HG03064 (cell line): Measurements from ENCODE around the gene SORBS1.

ENCODE experiments used
- ATAC-seq: cut with Tn5 transposase; IDR thresholded peaks from one replicate; pipeline ENCODE4 v1.9.1; 2021; ENCODE audit warnings: low read depth; ENCODE audit not compliant: unreplicated experiment

Gene SORBS1

DNA sequence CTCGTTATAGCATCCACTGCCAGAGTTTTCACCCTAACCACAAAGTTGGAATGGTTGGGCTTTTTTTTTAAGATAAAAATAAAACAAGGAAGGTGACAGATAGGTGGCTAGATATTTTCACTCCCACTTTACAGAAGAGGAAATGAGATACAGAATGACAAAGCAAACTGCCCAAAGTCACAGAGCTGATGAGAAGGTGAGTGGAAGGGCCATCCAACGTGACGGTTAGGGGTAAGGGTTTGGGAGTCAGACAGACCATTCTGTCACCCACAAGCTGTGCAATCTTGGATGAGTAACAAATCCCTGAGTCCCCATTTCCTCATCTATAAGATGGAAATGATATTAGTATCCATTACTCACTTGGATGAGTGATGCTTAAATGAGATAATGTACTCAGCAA is 163.4 kb downstream of the SORBS1 start:
- no peak for ATAC-seq

DNA sequence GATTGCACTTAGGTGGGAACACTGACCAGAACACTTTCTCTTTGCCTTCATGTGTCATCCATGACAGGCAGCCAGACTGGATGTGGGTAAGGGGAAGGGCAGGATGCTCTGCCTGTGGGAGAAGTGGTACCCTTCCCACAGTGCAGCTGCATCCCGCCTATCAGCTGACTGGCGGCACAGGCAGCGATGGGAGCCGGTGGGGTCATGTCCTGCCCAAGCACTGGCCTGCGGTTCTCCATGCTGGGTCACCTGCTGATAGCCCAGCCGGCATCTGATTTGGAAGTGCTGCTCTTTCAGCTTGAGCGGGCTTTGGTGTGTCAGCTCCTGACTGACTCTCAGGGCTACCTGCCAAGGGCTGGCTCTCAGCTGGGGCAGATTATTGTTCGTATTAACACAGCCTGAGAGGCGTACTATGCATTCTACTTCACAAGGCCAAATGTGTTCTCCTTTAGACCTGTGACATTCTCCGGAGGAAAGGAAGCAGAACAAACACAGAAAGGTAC is 165.2 kb downstream of the SORBS1 start:
- no peak for ATAC-seq

DNA sequence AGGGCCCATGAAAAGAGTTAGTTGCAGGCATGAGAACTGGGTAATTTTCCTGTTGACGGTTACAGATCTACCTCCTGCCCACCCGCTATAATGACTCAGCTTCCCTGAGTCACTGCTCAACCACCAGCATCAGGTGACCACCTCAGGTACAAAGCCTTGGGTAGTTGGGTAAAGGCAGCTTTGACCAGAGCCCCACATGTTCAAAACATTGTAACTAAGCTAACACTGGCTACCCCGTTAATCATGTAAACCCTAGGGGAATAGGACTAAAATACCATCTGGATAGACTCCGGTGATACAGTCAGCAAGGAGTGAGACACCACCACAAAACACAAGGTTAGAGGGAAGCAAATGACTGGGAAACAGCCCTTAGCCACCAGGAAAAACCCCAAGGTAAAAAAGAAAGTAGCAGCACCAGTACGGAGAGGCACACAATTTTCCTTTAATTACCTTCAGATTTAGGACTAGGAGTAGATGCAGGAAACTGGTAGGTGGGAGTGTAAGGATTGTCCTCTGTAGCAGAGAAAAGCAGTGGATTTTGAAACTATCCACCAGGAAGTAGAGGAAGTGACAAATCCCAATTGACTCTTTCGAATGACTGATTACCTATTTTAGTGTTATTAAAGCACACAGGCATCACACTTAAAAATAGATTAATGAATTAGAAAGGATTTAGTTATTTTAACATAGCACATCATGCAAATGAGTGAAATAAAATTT is 166.8 kb downstream of the SORBS1 start:
- no peak for ATAC-seq

DNA sequence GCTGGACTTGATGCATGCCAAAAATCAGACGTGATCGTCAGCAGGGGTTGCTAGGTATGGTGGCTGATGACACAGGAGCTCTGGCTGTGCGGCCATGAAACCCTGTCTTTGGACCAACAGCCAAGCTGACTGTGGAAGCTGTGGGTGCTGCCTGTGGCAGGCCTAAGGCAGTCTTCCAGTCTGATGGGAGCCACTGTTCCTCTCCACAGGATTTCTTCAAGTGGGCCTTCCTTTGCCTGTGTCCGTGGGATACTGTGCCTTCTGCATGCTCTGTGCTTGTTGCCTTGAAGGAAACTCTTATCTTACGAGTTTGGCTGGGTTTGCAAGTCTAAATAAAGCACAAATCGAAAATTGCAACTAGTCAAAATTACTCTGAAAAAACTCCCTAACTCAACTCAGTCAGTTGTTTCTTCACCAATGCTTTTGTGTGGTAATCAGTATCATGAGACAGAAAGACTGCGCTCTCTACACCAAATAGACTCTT is 168.4 kb downstream of the SORBS1 start:
- ATAC-seq = no peak

DNA sequence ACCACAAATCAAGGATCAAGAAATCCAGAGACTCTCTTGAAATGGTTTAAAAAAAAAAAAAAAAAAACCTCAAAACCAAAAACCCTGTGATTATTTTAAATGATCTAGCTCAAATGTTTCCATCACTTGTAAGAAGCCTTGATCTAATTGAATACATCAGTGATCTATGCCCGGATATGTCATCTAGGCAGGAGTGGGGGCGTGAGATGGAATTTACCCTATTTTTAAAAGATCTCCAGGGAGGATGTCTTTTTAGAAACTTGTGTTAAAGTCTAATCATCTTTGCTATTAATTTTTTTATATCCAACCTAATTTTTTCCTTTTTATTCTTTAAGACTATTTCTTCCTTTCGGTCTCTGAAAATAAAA is 169.0 kb downstream of the SORBS1 start:
- no peak for ATAC-seq

DNA sequence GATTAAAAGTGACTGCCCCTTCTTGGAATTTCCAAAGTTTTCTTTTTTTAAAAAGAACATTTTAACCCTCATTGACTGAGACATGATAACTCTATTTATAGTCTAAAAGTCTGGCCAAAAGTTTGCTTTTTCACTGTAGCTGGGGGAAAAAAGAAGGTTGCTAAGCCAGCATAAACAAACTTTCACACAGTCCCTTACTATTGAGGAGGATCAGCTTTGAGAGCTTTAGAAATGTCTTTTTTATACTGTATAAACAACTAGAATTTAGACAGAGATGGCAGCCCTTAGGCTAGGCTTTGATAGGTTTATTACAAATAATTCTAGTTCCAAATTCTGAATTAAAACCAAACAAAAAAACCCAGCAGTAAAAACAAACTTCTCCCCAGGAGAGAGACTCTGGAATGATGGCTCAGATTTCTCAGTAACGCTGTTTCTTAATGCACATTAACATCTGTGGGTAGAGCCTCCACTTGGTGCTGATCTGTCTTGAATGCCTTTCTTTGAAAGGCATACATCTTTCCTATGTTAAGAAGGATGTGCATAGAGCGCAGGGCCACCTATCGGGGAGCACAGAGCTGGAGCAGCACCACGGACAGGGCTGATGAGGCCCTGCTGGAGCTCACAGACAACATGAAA is 169.5 kb downstream of the SORBS1 start:
- ATAC-seq = no peak

DNA sequence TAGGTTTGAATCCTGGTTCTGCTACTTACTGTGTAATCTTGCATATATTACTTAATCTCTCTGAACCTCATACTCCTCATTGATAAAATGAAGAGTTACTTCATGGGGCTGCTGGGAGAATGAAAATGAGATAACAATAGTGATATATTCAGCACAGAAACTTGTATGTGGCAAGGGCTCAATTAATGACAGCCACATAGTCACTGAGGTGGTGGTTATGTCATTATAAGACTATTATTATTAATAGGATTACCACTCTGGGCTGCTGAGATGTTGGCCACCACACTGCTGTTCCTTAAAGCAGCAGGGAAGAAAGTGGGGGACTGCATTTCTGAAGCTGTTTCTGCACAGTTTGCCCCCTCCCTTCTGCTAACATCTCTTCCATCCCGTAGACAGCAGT is 170.0 kb downstream of the SORBS1 start:
- no peak for ATAC-seq

DNA sequence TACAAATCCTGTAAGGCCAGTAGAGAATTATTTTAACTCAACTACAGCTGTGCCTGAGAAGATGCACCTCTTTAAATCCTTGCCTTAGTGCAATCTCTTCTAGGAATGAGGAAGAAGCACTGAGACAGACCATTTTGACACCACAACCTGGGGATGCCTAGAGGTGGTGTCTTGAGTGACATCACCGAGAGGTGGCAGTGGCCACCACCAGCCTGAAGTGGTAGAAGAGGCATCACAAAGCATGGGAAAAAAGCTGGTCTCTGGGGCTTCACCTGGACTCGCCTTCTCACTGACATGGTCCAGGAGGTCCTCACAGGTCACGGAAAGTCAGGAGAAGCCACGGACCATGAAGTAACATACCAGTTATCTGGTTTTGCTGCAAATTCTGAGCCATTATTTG is 171.2 kb downstream of the SORBS1 start:
- no peak for ATAC-seq

DNA sequence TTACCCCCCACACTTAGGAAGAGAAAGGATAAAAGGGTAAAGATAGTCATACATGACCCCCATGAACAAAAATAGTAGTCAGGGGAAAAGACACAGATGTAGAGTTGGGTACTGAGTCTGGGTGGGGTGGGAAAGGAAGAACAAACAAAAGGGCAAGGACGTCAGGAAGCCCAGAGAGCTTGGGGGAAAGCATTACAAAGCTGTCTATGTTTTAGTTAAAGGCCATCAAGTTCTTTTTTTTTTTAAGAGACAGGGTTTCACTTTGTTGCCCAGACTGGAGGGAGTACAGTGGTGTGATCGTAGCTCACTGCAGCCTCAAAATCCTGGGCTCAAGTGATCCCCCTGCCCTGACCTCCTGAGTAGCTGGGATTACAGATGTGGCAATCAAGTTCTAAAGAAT is 172.0 kb downstream of the SORBS1 start:
- no peak for ATAC-seq

DNA sequence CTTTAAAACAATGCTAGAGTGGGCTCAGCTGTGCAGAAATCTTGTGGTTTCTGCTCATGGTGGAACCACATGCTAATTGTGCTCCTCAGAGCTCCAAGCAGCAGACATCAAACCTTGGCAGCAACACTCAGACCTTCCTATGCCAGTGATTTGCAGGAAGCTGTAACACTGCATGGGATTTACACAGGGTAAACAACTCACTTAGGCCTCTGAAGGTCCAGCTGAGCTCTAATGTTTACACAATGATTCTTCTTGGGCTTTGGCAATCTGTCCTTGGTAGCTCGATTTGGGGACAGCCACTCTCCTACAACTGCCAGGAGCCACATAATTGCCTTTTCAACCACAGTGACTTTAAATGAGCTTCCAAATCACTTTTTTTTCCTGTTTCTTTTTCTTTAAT is 172.6 kb downstream of the SORBS1 start:
- ATAC-seq = no peak

DNA sequence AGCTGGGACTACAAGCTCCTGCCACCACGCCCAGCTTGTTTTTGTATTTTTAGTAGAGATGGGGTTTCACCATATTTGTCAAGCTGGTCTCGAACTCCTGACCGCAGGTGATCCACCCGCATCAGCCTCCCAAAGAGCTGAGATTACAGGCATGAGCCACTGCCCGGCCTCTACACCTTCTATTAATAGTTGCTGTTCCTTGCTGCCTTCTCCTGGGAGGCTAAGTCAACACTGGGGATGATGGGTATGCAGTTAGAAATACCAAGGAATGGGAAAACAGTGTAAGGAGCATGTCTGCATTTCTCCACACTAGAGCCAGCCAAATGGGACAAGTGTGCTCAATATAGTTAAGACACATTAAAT is 173.1 kb downstream of the SORBS1 start:
- ATAC-seq = no peak

DNA sequence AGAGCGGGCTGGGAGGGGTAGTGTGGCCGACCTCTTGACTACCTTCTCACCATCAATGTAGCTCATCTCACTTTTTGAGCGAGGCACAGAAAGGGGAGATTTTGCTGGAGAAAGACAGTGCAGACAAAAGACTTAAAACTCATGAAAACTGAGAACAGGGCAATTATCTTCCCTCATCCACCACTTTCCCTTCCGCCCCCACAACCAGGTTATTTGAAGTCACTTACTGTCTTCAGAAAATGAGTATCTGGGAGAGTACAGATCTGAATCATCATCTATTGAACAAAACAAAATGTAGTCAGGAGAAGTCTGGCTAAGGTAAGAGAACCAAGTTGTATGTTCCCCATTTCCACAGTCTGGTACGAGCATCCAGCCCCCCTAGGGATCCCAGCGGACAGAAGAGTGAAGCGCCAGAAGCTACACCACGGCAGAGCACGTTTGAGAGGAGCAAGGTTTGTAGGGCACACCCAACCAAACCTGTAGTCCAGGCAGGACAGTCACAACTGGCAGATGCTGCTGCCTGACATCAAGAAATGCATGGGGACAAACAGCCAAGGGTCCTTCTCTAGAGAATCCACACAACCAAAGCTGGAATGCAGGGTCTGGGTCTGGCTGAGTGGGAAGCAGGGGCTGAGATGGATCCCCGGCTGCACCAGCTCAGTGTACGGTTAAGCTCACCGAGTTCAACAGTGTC is 177.0 kb downstream of the SORBS1 start:
- no peak for ATAC-seq

DNA sequence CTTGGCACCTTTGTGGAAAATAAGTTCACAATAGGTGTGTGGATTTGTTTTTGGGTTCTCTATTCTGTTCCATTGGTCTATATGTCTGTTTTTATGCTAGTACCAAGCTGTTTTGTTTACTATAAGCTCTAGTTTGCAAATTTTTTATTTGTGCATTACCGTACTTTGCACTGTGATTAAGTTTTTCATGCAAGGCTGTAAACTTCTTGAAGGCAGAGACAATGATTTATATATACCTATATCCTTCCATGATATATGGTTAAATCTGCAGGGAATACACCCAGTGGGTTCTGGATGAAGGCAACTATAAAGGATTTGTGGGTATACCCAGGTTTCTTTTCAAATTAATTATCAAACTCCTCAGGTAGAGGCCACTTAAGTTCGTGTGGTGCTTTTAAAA is 178.6 kb downstream of the SORBS1 start:
- ATAC-seq = no peak

DNA sequence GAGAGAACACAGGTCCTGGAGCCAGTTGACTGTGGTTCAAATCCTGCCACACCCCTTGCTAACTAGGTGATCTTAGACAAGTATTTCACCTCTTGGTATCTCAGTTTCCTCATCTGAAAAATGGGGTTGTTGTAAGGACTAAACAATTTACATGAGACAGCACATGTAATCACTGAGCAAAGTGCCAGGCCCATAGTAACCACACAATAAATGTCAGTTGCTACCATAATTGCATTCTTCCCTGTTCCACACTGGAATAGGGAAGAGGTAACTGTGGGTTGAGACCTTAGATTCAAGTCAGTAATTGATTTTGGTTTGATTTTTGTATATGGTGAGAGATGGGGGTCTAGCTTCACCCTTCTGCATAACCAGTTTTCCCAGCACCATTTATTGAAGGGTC is 179.0 kb downstream of the SORBS1 start:
- no peak for ATAC-seq

DNA sequence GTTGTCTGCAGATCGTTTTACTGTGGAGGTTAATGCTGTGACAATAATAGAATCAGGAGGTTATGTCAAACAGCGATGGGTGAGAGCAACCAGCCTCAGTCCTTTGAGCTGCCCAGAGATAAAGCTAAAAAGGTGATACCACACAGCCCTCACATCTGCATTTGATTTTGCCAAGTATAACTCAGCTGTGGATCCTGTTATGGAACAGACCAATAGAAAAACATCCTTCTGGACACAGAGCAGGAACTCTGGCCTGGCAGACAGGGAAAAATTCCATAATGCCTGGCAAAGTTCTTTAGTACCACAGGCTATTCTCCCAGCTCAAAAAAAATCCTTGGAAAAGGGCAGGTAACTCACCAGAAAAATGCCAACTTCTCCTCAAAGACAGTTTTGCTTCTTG is 183.2 kb downstream of the SORBS1 start:
- ATAC-seq = no peak

DNA sequence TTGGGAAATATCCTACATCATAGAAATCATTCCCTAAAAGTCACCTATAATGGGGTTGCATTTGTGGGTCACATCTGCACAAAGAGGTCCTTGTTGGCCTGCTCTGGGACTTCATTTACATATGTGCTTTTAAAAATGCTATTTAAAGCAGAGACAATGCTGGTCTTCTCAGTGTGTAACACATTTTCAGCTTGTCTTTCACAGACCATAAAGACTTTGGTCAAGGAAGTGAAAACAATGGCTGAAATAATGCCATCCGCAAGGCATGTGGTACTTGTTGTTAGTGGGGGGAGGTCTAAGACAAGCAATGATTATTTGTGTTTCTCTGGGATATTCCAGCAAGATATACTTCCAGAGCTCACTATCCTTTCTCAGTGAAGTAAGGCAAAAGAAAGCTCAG is 185.8 kb downstream of the SORBS1 start:
- no peak for ATAC-seq

DNA sequence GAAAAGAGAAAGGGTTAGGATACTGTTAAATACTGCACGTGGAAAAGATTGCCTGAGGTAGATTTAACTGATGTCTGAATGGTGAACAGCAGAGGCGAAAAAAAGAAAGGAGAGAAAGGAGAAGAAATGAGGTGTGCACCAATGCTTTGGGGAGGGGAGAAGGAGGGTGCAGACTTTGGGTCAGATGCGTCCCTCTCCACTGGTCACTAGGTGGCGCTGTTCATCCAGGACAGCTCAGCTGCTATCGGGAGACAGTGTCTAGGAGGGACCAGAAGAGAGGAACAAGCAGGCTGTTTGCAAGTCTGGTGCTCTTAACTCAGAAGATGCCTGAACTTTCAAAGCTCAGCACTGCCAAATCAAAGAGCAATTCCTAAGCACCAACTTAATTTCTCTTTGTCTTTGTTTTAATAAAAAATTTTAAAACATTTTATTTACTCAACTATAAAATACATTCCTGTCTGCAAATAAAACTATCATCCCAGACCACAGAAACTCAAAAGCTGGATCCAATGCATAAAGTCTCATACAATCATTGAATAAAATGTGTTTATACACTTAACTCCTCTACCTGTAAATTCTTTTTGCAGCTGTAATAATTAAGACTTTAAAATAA is 186.5 kb downstream of the SORBS1 start:
- peak; percentile 87 for ATAC-seq

DNA sequence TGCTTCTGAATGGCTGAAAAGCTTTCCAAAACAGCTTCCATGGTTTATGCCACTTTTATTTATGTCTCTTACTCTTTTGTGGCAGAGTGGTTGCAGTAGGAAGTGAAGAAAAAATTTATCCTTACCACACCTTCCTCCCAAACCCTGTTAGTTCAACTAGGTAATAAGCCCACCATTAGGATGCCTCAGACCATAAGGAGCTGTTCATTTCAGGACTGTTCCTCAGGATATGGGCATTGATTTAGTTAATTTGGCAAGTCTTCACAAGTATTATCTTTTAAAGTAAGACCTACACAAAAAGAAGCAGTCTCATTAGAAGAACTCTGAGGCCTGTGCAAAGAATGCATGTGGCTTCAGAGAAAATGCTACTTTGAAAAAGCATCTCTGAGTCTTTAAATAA is 187.5 kb downstream of the SORBS1 start:
- no peak for ATAC-seq

DNA sequence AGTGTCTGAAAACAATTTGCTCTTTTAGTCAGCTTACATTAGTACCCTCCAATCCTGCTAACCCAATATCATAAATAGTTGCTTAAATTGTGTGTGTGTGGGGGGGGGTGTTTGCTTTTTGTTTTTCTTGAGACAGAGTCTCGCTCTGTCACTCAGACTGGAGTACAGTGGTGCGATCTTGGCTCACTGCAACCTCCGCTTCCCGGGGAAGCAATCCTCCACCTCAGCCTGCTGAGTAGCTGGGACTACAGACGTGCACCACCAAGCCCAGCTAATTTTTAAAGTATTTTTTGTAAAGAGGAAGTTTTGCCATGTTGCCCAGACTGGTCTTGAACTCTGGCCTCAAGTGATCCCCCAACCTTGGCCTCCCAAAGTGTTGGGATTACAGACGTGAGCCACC is 196.8 kb downstream of the SORBS1 start:
- no peak for ATAC-seq

DNA sequence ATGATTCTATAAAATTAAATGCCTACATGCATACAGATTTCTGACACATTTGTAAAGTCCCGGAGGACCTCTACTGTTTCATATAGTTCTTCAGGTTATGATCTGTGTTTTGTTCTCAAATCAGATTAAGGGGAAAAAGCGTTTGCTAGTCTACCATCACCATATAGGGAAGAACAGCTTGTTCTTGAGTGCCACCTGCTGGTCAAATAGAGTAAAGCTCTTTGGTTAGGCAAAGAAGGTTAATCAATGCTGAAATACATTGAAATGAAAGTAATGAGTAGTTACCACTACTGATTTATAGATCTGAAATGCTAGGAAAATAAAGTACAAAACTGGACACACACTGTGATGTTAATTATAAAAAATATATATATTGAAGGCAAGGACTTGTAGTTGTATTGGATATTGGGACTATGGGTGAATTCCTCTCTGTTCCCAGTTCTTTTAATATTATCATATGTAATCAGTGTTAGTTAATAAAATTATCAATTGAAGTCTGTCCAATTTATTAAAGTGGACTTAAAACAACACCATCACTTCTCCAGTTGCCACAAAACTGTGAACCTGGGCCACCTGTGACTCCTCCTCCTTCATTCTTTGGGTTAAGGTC is 197.8 kb downstream of the SORBS1 start:
- no peak for ATAC-seq

DNA sequence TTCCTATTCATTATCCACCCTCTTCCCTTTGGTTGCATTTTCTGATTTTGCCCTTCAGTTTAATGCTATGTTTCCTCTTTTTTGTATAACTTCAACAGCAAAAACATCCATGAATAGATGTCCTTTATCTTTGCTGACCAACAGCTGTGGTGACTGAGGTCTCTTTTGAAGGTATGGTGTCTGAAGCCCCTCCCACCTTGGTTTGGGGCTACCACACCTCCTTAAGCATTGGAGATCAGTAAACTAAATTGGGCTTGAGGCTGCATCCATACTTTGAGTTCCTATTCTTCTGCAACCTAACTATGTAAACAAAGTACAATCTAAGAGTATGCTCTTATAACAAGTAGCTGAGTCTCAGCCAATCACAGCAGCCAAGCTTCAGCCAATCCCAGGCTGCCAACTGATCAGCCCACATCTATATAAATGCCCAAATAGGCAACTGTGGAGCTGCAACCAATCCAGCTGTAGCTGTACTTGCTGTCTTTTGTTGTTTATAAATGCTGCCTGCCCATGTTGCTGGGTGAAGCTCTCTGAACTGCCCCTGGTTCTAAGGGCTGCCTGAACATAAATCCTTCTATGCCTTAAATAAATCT is 201.0 kb downstream of the SORBS1 start:
- no peak for ATAC-seq
